ENCODE measurements around the gene HK2.
A peak's percentile ranks its signal among the peaks of the same experiment; 100 is the strongest.
"Not testable (repeated sequence)": the region's sequence is repeated elsewhere in the genome, so short reads cannot be mapped to it uniquely, and the experiment has no call there.

HK2 gene

DNA sequence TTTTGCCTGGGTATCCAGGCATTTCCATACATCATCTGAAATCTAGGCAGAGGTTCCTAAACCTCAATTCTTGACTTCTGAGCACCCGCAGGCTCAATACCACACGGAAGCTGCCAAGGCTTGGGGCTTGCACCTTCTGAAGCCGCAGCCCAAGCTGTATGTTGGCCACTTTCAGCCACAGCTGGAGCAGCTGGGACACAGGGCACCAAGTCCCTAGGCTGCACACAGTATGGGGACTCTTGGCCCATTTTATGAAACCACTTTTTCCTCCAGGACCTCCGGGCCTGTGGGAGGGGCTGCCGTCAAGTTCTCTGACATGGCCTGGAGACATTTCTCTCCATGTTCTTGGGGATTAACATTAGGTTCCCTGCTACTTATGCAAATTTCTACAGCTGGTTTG, 72.5 kb downstream of the HK2 start:
- no peak for DNase-seq

DNA sequence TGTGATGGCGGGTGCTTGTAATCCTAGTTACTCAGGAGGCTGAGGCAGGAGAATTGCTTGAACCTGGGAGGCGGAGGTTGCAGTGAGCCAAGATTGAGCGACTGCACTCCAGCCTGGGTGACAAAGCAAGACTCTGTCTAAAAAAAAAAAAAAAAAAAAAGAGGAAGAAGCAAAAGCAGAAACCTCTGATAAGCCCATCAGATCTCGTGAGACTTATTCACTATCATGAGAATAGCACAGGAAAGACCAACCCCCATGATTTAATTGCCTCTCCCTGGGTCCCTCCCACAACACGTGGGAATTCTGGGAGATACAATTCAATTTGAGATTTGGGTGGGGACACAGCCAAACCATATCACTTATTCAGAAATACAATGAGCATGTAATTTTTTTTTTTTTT, 73.6 kb downstream of the HK2 start:
- not testable (repeated sequence) for DNase-seq

DNA sequence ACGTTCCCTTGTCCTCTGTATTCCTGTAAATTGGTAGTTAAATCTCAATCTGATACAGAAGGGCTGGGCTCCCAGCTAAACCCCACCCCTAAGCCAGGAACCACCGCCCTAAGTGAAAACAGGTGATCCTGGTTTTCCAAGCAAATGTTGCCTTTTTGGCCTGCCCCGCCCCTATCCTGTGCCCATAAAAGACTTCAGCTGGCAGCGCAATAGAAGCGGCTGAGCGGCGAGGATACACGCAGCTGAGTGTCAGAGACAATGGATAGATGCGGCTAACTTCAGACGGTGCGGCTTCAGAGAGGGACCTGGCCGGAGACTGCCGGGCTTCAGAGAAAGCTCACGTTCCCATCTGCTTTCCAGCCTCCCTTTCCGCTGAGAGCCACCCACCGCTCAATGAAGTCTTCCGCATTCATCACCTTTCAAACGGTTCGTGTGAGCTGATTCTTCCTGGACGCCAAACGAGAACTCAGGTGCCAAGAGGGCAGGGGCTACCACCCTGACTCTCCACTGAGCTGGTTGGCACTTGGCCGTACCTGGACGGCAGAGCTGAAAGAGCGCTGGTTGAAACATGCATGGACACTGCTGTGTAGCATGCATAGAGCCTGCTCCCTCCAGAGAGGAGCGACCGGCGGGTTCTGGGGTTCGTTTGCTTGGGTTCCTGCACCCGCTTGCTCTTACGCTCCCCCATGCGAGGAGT, 75.0 kb downstream of the HK2 start:
- DNase-seq = no peak

DNA sequence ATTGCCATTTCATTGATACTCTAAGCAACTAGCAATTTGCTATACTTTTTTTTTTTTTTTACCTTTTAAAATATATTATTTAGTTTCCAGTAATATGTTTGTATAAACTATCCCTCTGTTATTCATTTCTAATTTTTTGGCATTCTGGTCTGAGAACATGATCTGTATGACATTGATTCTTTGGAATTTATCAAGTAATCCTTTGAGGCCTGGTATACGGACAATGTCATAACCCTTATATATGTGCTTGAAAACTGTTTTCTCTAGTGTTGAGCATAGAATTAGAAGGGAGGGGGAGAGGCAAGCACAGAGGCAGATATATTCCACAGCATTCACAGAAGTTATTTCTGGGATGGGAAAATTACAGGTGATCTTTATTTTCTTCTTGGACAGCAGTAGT, 76.3 kb downstream of the HK2 start:
- no peak for DNase-seq

DNA sequence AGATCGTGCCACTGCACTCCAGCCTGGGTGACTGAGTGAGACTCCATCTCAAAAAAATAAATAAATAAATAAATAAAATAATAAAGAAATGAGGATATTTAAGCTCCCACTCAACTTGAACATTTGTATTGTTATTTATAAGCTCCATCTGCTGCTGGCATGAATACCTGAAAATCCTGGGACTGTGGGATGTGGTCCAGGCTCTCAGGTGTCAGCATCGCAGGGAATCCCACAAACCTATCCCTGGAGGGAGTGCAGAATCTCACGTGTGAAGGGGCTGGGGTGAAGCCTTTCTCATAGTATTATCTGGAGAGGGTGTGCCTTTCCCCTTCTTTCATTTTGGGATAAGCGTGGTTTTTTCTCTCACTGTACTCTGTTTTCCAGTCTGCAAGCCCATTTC, 77.1 kb downstream of the HK2 start:
- DNase-seq = no peak

DNA sequence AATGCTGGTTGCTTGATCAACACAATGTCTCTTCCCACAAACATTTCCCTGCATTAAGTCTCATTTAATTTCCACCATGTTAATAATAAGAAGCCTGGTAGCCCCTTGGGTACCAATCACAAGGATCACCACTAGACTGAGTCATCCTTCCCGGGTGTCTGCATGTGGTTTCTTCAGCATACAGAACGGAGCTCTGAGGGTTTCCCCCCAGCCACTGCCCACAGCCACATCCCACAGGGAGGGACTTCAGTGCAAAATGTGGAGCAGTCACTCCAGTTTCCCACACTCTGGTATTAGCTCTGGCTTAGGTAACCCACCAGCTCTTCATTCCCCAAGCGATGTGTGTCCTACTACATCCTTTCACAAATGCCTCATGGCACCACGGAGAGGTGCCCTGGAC, 81.8 kb downstream of the HK2 start:
- no peak for DNase-seq

DNA sequence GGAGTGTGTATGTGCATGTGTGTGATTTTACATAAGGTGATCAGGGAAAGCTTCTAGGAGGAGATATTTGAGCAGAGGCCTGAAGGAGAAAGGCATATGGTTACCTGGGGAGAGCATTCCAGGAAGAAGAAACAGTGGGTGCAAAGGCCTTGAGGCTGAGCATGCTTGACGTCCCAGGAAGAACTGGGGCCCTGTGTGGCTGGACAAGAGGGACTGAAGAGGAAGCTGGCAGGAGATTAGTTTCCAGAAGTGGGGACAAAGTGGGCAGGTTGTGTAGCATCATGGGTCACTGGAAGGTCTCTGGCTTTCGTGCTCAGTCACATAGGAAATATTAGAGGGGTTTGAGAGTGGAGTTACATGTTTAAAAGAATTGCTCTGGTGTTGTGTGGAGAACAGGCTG, 82.5 kb downstream of the HK2 start:
- no peak for DNase-seq

DNA sequence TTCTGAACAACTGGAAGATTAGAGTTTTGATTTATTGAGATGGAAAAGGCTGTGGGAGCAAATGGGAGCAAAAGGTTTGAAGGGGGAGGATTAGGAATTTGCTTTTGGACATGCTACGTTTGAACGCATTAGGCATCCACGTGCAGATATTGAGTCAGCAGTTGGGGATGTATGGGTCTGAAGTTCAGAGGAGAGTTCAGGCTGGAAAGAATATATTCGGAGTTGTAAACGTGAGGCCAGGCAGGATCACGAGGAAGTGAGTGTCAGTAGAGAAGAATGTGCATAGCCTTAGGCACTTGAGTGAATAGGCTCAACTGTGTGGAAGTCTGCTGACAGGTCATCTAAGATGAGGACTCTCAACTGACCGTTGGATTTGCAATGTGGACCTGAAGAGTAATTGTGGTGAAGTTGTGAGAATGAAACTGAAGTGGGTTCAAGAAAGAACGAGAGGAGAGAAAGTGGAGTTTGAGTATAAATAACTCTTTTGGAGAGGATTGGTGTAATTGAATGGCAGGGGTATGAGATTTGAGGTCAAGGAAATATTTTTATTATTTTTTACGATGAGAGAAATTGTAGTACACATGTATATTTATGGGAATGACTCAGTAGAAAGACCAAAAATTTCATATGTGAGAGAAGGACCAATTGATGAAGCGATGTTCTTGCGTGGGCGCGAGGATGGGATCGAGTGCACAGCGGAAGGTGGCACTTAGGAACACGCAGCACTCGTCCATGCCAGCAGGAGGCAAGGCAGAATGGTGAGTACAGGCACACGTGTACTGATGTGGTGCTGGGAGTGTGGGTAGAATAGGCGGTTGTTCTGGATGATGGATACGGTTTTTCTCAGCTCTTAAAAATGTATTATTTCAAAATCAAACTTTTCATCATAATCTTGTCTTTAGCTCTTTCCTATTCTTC, 84.0 kb downstream of the HK2 start:
- no peak for DNase-seq

DNA sequence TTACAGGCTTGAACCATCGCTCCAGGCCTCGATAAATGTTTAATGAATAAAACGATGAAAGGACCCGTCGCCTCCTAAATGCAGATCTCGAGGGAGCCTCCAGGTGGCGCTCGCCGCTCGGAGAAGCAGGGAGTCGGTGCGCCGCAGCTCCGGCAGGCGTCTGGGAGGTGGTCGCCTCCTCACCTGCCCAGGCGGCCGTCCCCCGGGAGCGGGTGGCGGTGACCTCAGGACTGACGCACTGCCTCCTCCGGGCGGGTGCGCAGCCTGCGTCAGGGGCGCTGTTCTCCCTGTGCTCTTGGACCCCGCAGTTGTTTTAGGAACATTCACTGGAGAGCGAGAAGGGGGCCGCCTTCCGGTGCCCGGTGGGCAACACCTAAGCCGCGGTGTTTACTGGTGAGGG, 85.9 kb downstream of the HK2 start:
- peak; percentile 11 for DNase-seq

DNA sequence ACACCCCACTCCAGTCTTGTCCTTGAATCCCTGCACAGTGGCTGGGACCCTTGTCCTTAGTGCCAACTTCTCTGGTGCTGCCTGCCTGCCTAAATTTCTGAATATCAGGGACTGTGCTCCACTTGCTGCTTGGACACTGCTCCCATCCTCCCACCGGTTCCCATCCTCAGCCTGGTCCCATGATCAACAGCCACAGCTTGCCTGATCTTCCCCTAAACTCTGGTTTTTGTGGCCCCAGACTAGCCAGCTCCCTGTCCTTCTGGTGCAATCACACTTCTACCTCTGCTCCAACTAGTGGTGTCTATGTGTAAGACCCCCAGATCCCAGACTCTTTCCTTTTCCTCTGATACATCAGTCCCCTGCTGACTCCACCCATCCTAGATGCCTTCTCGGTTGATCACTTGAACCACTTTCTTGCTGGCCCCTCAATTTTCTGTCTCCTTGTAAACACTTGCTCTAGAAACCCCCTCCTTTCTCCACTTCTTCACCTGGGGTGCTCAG, 87.4 kb downstream of the HK2 start:
- no peak for DNase-seq

DNA sequence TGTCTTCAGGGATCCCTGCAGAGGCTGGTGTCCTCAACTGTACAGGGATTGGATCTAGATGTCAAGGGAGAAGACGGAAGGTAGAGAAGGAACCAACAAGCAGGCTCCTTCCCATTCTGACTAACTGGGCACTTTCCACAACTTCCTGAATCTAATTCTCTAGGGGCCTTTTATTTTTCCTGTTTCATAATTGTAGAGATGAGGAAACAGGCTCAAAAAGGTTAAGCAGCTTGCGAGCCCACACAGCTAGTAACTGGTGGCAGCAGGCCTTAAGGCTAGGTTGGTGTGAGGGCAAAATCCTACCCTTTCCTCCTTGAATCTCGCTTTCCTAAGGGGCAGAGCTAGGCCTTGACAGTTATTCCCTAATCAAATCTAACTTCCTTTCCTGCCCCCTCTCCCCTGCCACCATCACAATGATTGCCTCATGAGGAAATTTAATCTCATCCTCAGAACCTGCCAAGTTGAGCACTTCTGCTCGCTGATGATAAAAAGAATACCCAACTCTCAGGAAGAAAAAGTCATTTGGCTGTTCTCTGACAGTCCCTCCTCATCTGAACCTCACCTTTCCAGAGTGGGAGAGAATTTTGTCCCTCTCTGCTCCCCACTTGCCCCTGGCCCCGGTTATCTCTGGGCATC, 88.8 kb downstream of the HK2 start:
- DNase-seq = no peak

DNA sequence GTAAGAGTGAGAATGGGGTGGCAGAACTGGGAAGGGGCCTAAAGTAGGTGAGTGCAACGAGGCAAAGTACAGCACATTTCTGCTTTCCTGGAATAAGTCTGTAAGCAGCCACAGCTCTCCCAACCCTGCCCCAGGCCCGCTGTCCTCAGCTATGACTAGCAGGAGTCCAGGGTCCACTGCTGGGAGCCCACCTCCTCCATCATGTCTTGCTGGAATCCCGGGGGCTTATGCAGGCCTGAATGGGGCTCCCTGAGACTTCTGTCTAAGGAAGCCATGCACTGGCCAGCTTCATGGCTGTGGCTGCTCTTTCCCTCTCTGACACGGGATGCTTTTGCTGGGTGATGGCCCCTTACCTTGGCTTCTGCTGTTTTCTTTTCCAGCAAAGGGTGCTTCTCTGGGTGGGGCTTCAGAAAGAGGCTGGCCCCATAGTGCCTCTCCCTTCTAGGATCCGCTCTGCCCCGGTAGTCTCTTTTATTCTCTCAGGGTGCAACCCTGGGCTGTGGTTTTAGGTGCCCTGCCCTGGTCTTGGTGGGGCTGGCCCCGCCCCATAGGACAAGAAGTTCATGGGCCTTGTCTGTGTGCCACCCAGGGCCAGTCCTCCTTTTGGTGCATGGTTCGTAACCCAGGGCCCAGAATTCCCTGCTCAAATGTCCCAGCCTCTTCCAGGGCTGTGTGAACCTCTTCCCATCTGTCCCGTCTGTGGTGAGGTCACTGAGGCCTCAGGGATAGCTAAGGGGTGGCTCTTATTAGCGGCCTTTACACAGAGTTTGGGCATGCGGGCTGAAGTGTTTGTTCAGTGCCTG, 90.7 kb downstream of the HK2 start:
- no peak for DNase-seq

DNA sequence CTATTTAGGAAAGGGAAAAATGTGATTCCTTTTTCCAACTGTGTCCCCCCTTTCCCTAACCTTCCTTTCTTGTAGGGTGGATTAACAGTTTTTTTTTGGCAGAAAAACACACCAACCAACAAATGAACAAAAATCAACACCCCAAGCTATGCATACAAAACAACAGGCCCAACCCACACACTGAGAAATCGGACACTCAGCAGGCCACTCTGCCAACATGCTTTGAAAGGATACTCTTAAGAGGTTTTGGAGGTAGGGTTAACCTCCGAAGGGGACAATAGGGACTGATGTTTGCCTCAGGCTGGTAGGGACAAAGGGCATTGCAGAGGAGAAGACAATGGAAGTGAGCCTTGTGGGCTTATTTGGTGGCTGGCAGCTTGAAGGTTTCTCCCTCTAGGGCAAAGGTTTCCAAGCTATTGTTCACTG, 91.4 kb downstream of the HK2 start:
- no peak for DNase-seq

DNA sequence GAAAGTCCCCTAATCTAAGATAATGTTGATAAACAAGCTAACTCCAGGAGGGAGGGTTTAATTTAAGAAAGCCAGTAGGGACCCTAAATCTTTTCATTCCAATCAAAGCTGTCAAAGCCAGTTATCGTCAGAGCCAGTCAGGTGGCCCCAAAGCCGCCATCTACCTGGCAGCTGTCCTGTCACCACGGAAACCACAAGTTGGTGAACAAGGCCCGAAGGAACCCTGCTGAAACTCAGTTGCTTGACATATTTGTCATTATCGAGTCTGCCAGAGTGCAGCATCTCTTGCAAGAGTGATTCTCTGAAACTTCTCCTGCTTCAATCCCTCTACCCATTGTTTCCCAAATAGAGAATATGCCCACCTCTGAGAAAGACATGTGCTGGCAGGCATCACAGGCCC, 93.7 kb downstream of the HK2 start:
- DNase-seq = no peak

DNA sequence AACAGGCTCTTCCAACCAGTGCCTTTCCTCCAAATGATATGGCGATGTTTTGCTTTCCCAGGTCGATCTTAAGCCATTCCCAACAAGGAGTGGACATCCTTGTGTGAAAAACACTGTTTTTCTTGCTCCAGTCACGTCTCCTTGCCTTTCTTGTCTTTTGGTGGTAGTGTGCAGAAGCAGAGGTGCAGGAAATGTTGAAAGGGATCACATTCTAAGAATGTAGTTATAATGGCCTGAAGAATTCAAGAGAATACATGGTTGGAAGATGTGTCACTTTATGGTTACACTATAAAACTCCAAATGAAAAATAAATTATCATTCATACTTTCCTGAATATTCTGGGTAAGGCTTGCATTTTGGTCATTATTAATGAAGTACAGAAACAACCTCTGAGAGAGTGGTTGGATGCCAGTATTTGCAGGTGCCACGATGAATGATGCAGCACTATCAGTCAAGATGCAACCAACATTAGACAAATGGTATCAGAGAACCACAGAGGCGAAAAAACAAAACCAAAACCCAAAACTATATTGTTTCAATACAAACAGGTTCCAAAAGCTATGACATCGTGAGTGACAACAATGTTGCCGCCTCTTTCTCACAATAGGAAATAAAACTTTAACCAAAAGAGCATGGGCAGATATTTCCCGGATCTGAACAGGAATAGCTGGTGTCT, 97.0 kb downstream of the HK2 start:
- no peak for DNase-seq

DNA sequence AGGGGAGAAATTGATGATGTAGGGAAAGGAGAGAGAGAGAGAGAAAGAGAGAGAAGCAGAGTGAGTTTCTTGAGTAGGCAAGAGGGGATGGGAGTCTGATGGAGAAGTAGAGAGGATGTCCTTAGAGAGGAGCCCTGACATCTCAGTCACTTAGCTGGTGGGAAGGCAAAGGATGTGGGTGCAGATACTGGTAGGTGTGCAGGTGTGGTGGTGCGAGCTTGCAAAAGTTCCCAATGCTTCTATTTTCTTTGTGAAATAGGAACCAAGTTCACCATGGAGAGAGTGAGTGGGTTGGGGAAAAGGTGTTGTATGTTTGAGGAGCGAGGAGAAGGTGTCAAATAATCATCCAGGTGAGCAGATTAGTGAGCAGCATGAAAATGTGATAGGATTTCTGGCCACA, 98.0 kb downstream of the HK2 start:
- DNase-seq = no peak

DNA sequence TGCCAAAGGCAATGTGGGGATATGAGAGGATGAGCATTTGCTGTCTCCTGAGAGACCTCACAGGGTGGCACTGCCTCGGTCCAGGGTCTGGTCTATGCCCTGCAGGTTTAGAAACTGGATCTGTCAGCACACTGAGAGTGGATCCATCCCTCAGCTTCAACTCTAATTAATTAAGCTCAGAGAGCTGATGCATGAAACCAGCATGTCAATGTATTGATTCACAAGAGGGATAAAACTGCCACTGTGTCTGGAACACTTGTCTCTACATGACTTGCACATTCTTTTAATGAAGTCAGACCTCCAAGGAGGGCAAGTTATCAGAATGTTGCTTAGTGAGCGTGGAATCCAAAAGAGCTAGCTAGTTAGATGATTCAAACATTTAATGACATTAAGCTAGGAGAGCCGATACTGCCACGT, 102.1 kb downstream of the HK2 start:
- no peak for DNase-seq

DNA sequence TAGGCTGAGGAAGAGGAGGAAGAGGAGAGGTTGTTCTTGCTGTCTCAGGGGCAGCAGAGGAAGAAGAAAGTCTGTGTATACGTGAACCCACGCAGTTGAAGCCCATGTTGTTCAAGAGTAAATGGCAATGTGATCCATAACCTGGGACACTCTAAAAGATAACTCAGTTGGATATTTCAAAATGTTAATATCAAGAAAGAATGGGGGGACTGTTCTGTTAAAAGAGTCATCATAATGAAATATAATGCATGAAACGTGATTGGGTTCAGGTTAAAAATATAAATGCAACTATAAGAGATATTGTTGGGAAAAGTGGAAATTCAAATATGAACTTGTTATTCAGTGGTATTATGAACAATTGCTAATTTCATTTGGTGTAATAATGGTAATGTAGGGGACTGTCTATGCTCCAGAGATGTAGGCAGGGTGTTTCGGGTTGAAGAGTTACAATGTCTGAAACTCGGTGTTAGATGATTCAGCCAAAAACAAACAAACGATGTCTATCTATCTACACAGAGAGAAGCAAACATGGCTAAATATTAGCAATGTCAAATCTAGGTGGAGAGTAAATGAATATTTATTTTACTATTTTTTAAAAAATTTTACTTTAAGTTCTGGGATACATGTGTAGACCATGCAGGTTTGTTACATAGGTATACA, 103.4 kb downstream of the HK2 start:
- no peak for DNase-seq

DNA sequence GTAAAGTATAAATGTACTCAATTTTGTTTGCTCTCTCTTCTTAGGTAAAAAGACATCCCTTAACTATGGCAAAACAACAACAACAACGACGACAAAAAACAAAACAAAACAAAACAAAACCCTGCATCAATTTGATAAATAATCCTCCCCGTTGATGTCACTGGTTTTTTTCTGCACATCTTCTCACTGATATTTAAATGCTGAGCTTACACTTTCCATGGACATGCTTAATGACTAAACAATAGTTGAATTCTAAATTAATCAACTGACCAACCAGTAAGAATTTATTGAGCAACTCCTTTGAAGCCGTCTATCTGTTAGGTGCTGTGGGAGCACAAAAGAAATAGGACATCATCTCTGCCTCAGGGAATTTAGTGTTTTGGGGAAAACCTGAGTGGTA, 104.3 kb downstream of the HK2 start:
- no peak for DNase-seq

DNA sequence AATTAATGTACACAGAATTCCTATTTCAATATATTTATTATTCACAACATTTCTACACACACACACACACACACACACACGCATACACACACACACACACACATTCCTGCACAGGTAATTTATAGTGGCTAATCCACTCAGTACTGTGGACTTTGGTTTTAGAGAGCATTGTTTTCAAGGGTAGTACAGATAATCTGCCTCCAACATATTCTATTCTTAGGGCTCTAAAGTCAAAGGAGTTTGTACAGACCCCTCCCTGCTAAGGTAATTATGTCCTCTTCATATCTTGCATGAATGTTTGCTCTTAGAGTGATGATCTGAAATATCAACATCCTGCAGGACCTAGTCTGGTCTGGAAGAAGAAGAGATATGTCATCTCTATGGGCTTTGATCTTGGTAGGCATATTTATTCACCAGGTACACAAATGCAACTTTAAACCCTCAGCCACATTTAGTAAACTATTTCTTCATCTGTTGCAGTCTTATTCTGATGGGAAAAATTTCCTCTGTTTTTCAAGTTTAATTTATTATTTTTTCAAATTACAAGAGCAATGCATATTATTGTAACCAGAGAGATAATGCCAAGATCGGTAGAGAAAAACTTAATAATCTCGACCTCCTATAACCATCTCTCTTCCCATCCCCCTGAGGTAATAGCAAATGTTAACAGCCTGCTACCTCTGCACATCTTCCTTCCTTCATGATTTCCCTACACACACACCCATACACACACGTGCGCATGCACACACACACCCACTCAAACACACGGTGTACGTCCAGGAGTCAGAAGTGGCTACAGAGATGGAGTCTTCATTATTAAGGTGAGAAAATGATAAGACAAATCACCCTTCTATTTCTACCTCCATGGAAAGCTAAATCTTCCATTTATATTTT, 106.2 kb downstream of the HK2 start:
- DNase-seq = no peak

DNA sequence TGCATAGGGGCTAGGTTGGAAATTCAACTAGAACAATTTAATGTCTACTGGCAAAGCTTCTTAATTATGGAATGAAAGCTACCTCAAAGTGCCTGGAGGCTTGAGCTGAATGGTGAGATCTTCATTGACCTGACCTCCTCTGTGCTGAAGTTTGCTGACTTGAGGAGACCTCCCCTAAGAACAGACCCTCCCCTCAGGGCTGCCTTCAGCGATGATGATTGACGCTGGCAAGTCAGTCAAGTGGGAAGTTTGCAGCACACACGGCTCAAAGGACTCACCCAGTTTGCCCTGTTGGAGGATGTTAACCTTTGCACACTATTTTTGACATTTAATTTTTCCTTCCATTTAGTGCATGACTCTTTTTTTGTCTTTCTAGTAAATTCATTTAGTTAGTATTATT, 107.4 kb downstream of the HK2 start:
- no peak for DNase-seq

Data from SHP77 treated with DMSO at 0.1 percent for 48 hours (cell line).